Neuronal stem cell (in vitro differentiated cells): ENCODE results near the gene TBC1D22A.

Experiments used
- DNase-seq: peaks from one replicate; pipeline ENCODE4 v3.0.0-alpha.2; 2013; ENCODE audit warnings: low spot score
- H2AFZ ChIP-seq: one replicate; pipeline ENCODE4 v1.6.1; 2013; ENCODE audit warnings: mild to moderate bottlenecking, low read length, inconsistent platforms
- H2AK5ac ChIP-seq: 2 replicates; pipeline ENCODE4 v1.6.1; 2013; ENCODE audit warnings: low read depth, mild to moderate bottlenecking, inconsistent platforms, low read length, moderate library complexity, mixed read lengths
- H2BK120ac ChIP-seq: 2 replicates; pipeline ENCODE4 v1.6.1; 2013; ENCODE audit warnings: low read depth, mild to moderate bottlenecking, inconsistent platforms, low read length, moderate library complexity, mixed read lengths
- H2BK12ac ChIP-seq: one replicate; pipeline ENCODE4 v1.6.1; 2013; ENCODE audit warnings: low read length, inconsistent platforms
- H2BK15ac ChIP-seq: 2 replicates; pipeline ENCODE4 v1.6.1; 2013; ENCODE audit warnings: mild to moderate bottlenecking, low read length, inconsistent platforms, mixed read lengths
- H2BK5ac ChIP-seq: one replicate; pipeline ENCODE4 v1.6.1; 2013; ENCODE audit warnings: inconsistent platforms, mild to moderate bottlenecking, low read length, moderate library complexity
- H3K14ac ChIP-seq: one replicate; pipeline ENCODE4 v1.6.1; 2013; ENCODE audit warnings: low read length, inconsistent platforms
- H3K18ac ChIP-seq: 2 replicates; pipeline ENCODE4 v1.6.1; 2013; ENCODE audit warnings: low read length, inconsistent platforms
- H3K23ac ChIP-seq: 2 replicates; pipeline ENCODE4 v1.6.1; 2013; ENCODE audit warnings: low read depth, mild to moderate bottlenecking, mixed read lengths, low read length, inconsistent platforms; ENCODE audit not compliant: poor library complexity
- H3K27ac ChIP-seq: replicated peaks from 3 replicates; pipeline ENCODE4 v1.5.1; 2013; ENCODE audit warnings: low read length, inconsistent platforms
- H3K27me3 ChIP-seq, 3 experiments: 2 replicates each; pipeline ENCODE4 v1.6.1; 2013; ENCODE audit warnings: low read length in 3 of 3, mild to moderate bottlenecking in 2 of 3, inconsistent platforms in 1 of 3, low read depth in 1 of 3, mixed read lengths in 1 of 3, moderate library complexity in 1 of 3; ENCODE audit not compliant: control insufficient read depth in 3 of 3, insufficient read depth in 3 of 3
- H3K36me3 ChIP-seq, 2 donors: replicated peaks in 1 of 2; 2 replicates each; pipeline ENCODE4 v1.6.1; 2013; ENCODE audit warnings: low read length in 2 of 2; ENCODE audit not compliant: control insufficient read depth in 2 of 2, insufficient read depth in 2 of 2
- H3K4ac ChIP-seq: 2 replicates; pipeline ENCODE4 v1.6.1; 2013; ENCODE audit warnings: inconsistent platforms, mild to moderate bottlenecking, low read length, moderate library complexity
- H3K4me1 ChIP-seq, 2 donors: 1 replicate in 1 of 2; 2 replicates in 1 of 2; pipeline ENCODE4 v1.6.1; 2013; ENCODE audit warnings: low read length in 2 of 2, low read depth in 1 of 2; ENCODE audit not compliant: control insufficient read depth in 2 of 2, insufficient read depth in 1 of 2
- H3K4me2 ChIP-seq: one replicate; pipeline ENCODE4 v1.6.1; 2013; ENCODE audit warnings: mild to moderate bottlenecking, low read length, inconsistent platforms; ENCODE audit not compliant: insufficient read depth, poor library complexity, severe bottlenecking
- H3K4me3 ChIP-seq, 2 donors: 2 replicates each; pipeline ENCODE4 v1.5.1; 2013; ENCODE audit warnings: low read length in 2 of 2, mild to moderate bottlenecking in 2 of 2, inconsistent platforms in 1 of 2, moderate library complexity in 1 of 2
- H3K79me1 ChIP-seq: one replicate; pipeline ENCODE4 v1.6.1; 2013; ENCODE audit warnings: low read depth, mild to moderate bottlenecking, inconsistent platforms, low read length, moderate library complexity
- H3K9ac ChIP-seq: one replicate; pipeline ENCODE4 v1.6.1; 2013; ENCODE audit warnings: mild to moderate bottlenecking, low read depth, low read length, inconsistent platforms; ENCODE audit not compliant: poor library complexity
- H3K9me3 ChIP-seq, 2 donors: replicated peaks in 1 of 2; 2 replicates each; pipeline versions ENCODE3 to v1.6.1; 2013; ENCODE audit warnings: low read length in 2 of 2, mild to moderate bottlenecking in 2 of 2, inconsistent platforms in 1 of 2, low read depth in 1 of 2, mixed read lengths in 1 of 2, moderate library complexity in 1 of 2; ENCODE audit not compliant: control insufficient read depth in 2 of 2, insufficient read depth in 1 of 2
- H4K8ac ChIP-seq: one replicate; pipeline ENCODE4 v1.6.1; 2013; ENCODE audit warnings: low read depth, mild to moderate bottlenecking, inconsistent platforms, low read length, moderate library complexity
- H4K91ac ChIP-seq: one replicate; pipeline ENCODE4 v1.6.1; 2013; ENCODE audit warnings: low read length, low read depth, mild to moderate bottlenecking, inconsistent platforms; ENCODE audit not compliant: poor library complexity
- WGBS, 2 donors: extraction: QIAGEN DNeasy Blood & Tissue Kit; methylation state at CpG; one replicate each; pipeline ENCODE4 v1.1.7; 2013; ENCODE audit warnings: missing lambda C conversion rate in 2 of 2, mixed read lengths in 1 of 2; ENCODE audit not compliant: insufficient read length in 2 of 2, insufficient replicate concordance in 1 of 2; ENCODE audit errors: extremely low coverage in 2 of 2; 5-methylcytosine and 5-hydroxymethylcytosine counted together

Gene TBC1D22A

DNA sequence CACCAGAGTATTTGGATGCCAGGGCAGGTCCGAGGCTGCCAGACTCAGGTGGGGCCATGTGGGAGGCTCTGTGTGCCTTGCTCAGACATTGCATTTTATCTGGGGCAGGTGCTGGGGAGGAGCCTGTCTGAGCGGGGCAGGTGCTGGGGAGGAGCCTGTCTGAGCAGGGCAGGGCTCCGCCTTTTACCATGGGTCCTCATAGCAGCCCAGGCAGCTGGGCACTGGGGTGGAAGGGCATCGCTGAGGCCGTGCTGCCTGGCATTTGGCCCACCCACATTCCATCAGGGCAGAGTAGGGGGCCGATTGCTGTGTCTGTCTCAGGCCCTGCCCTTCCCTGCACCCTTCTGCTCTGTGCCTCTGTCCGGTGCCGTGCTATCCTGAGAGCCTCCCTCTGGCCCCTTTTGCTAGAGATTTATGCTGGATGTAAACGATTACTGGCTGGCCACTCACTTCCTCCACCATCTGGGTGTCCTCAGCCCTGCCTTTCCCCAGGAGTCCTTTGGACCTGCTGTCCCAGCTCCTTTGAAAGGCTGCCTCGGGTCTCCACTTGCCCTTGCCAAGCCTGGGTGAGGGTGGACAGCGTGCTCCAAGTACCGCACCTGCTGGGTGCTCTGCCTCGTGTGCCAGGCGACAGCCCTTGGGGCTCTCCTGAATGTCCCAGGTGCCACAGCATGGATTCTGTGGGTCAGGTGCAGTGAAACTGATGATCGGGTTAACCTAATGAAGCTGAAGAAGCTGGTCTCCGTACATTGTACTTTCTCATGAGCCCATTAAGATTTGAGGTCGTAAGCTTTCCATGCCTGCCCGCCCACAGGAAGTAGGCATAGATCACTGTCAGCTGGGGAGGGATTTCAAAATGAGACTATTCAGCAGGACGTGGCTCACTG, 281.6 kb downstream of the TBC1D22A start:
- Histone ChIP-seq H3K79me1 (no peaks in the 10 kb centered on the region), H3K23ac (no peak overlapping the region), H3K36me3 (peaks cover 0 to 2% of the 10 kb centered on the region in 2 donors), H2AK5ac (no peak overlapping the region), H3K27me3 (no peaks in the 10 kb centered on the region), H4K8ac (no peak overlapping the region), H3K4ac (no peak overlapping the region), H3K4me2 (no peak overlapping the region), H3K27ac (no peak overlapping the region), H3K18ac (peak overlapping the region; percentile 7), H3K4me3 (no peak overlapping the region), H3K4me1 (peaks cover 0 to 1% of the 10 kb centered on the region in 2 donors), H2BK15ac (no peak overlapping the region), H2AFZ (no peak overlapping the region), H2BK5ac (no peak overlapping the region), H3K14ac (peak overlapping the region; percentile 75), H3K9ac (no peak overlapping the region), H3K9me3 (no peaks in the 10 kb centered on the region), H2BK12ac (no peak overlapping the region), H2BK120ac (peak overlapping the region; percentile 35), H4K91ac (no peak overlapping the region)
- DNase-seq = no peak
- WGBS, 2 donors = no CpG with 5 or more reads among the region's 19 CpGs

- no peak overlapping the region for H3K4ac ChIP-seq
- peak overlapping the region; percentile 17 for H3K18ac ChIP-seq
- H3K9ac ChIP-seq = no peak overlapping the region
- H3K23ac ChIP-seq = no peak overlapping the region
- no peak overlapping the region for H2BK5ac ChIP-seq
- H2AK5ac ChIP-seq = no peak overlapping the region
- H4K91ac ChIP-seq = no peak overlapping the region
- no peaks in the 10 kb centered on the region for H3K79me1 ChIP-seq
- peaks cover 0 to 1% of the 10 kb centered on the region in 2 donors for H3K4me1 ChIP-seq
- H3K4me3 ChIP-seq = no peak overlapping the region
- H4K8ac ChIP-seq = no peak overlapping the region
- DNase-seq = no peak
- WGBS, 2 donors = no CpG with 5 or more reads among the region's 29 CpGs
- no peak overlapping the region for H3K14ac ChIP-seq
- H3K27ac ChIP-seq = no peak overlapping the region
- H2AFZ ChIP-seq = no peak overlapping the region
- H2BK12ac ChIP-seq = no peak overlapping the region
- H3K9me3 ChIP-seq = no peaks in the 10 kb centered on the region
- H3K36me3 ChIP-seq = peaks cover 0 to 2% of the 10 kb centered on the region in 2 donors
- H3K27me3 ChIP-seq = no peaks in the 10 kb centered on the region
- H2BK120ac ChIP-seq = no peak overlapping the region
- no peak overlapping the region for H3K4me2 ChIP-seq
- H2BK15ac ChIP-seq = no peak overlapping the region
Observed at GRCh38 chr22:47044722-47045535, 282.5 kb downstream of the TBC1D22A start.

- no CpG with 5 or more reads among the region's 14 CpGs for WGBS, 2 donors
- H3K18ac ChIP-seq = peak overlapping the region; percentile 45
Observed at GRCh38 chr22:47045691-47046410, 283.4 kb downstream of the TBC1D22A start.

More at GRCh38 chr22:47045691-47046410, 283.4 kb downstream of the TBC1D22A start:
- Histone ChIP-seq H3K4me2 (no peak overlapping the region), H2AFZ (no peak overlapping the region), H3K27ac (no peak overlapping the region), H3K14ac (no peak overlapping the region), H4K91ac (no peak overlapping the region), H3K9ac (no peak overlapping the region), H3K4ac (no peak overlapping the region), H4K8ac (no peak overlapping the region), H3K36me3 (peaks cover 0 to 2% of the 10 kb centered on the region in 2 donors), H2BK15ac (no peak overlapping the region), H2BK5ac (no peak overlapping the region), H3K27me3 (no peaks in the 10 kb centered on the region), H2BK12ac (no peak overlapping the region), H3K79me1 (peaks cover 1% of the 10 kb centered on the region), H3K23ac (peak overlapping the region; percentile 37), H3K4me1 (peaks cover under 1 to 1% of the 10 kb centered on the region in 2 donors), H2BK120ac (no peak overlapping the region), H3K4me3 (no peak overlapping the region), H2AK5ac (peak overlapping the region; percentile 17), H3K9me3 (no peaks in the 10 kb centered on the region)
- DNase-seq = no peak
